Stimulated activated CD4-positive, alpha-beta T cell treated with anti-CD3 and anti-CD28 coated beads, Interleukin-2, amount 100 ng/mL, for 48 hours (primary cell): ENCODE measurements around the gene PRSS50.
"Not testable (repeated sequence)": the region's sequence is repeated elsewhere in the genome, so short reads cannot be mapped to it uniquely, and the experiment has no call there.

Source experiments
- DNase-seq, 2 donors: peaks; one replicate each; pipeline ENCODE4 v3.0.0-alpha.2; 2020

PRSS50 gene

GRCh38 chr3:46717447-46718231 is at the start of gene PRSS50:
PRSS50 (minus strand) TSS chr3:46717869; CDS start chr3:46717824, 45 bp downstream.
- DNase-seq: peak; percentile 34 to 58

DNA sequence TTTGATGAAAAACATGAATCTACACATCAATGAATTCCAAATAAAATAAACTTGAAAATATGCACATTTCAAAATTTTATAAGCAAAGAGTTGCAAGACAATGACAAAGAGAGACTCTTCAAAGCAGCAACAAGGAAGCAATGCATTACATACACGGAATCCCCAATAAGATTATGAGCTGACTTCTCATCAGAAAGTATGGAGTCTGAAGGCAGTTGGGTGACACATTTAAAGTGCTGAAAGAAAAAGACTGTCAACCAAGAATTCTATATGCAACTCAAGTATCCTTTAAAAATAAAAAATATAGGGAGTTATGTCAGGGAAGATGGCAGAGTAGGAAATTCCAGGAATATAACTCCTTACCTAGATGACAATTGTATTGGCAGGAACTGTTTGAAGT is 46.5 kb upstream of the PRSS50 start:
- no peak for DNase-seq

DNA sequence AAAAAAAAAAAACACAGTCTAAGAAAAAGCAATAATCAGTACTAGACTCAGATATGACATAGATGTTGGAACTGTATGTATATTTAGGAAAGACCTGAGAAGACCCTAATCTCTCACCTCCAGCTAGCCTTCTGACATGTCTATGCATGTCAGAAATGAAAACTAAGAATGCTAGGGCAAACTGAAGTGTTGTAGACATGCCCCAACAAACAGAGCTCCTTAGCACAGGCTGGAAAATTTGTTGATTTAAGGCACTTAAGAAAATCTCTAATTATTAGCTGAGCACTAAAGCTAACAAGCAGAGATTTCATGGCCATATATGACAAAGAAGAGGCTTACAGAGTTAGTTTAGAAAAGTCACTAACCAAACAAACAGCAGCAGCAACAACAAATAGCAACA is 45.5 kb upstream of the PRSS50 start:
- DNase-seq: no peak

DNA sequence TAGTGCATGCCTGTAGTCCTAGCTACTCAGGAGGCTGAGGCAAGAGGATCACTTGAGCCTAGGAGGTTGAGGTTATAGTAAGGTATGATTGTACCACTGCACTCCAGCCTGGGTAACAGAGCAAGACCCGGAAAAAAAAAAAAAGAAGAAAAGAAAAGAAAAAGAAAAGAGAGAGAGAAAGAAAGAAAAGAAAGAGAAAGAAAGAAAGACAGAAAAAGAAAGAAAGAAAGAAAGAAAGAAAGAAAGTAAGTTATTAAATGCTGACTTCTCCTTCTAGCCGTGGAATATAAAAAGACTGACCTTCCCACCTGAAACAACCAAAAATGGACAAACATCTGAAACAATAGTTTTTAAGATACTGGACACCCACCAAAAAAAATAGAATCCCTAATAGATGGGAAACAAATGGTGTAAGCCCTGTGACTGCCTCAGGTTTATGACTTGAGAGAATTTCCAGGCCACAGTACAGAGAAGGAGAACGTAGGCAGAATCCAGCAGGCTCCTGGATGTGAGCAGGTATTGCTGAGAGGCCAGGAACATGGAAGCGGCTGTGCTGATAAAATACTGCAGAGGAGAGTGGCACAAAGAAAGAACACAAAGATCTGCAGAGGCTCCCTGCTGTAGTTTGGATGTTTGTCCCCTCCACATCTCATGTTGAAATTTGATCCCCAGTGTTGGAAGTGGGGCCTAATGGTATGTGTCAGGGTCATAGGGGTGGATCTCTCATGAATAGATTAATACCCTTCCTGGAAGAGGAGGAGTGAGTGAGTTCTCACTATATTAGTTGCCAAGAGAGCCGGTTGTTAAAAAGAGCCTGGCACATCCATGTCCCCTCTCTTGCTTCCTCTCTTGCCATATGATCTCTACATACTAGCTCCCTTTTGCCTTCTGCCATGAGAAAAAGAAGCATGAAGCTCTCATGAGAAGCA is 41.8 kb upstream of the PRSS50 start:
- no peak for DNase-seq

DNA sequence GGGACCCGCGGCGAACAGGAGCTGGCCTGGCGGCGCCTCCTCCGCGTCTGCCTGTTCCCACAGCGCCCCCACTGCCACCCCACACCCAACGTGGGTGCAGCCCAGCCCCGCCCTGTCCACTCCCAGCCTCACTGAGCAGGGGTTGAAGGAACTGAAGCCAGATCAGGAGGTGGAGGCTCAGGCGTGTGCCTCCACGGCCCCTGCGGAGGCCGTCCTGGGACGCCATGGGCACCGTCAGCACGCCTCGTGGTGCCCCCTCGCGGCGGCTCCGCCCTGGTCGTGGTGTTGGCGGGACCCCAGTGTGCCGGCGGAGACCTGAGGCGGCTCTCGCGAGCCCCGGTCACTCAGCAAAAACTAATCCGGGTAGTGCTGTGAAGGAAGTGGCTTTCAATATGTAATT is 39.0 kb upstream of the PRSS50 start:
- no peak for DNase-seq

DNA sequence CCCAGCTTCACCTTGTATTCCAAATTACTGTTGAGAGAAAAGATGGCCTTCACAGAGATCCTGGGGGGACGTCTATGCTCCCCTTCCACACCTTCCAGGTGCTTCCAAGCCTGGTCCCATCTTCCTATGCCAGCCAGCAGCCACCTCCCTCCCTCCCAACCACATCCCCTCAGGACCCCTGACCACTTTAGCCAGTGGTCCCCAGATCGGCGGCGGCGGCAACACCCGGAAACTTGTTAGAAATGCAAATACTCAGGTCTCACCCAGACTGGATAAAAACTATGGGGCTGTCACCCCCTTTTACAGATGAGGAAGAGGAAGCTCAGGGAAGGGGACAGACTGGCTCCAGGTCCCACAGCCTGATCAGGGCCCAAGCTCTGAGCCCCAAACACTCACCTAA is 38.0 kb upstream of the PRSS50 start:
- DNase-seq: no peak

DNA sequence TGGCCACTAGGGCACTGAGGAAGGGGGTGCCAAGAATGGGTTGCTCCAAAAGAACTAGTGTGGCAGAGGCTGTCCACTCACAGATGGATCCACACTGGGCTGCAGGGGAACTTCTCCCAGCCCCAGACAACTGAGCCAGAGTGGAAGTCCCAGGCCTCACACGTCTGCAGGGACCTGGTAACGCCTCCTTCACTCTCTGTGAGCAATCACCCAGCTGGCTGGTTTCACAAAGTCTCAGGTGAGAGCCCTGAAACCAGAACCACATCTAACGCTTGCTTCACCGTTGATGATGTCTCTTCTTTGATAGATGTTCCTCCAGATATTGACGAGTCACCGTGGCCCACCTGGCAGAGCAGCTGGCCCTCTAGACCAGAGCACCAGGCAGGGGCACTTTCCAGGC is 35.5 kb upstream of the PRSS50 start:
- peak in 1 of 2 donors; percentile 12 for DNase-seq

- no peak for DNase-seq
These were observed 32.9 kb upstream of the PRSS50 start for GRCh38 chr3:46750555-46751038.

- no peak for DNase-seq
These were observed 31.5 kb upstream of the PRSS50 start for GRCh38 chr3:46749129-46749528.

DNA sequence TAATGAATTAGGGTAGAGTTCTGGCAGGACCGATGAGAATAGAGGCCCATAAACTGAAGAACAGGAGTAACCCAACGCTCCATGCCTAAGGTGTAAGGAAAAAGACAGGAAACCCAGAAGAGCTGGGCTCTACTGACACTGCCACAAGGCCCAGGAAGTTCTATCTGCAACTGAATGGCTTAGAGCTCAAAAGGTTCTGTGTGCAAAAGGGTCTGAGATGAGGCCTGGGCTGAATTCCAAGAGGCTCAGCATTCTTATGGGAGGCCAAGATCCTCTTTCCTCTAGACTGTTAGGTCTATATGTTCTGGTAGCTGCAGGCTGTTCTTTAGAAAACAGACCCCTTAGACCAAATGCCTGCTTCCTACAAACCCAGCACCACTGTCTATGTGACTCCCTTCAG is 30.5 kb upstream of the PRSS50 start:
- DNase-seq: no peak

DNA sequence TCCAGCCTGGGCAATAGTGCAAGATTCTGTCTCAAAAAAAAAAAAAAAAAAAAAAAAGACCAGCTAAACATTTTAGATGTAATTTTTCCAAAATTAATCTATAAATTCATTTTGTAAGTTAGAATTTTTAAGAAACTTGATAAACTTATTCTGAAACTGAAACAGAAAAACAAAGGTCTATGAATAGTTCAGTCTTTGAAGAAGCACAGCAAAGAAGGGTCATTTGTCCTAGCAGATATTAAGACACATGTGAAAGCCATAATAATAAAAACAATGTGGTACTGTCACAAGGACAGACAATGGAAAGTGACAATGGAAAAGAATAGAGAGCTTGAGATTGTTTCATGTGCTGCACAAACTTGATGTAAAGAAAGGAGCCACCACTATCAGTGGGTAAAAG is 29.0 kb upstream of the PRSS50 start:
- no peak for DNase-seq

DNA sequence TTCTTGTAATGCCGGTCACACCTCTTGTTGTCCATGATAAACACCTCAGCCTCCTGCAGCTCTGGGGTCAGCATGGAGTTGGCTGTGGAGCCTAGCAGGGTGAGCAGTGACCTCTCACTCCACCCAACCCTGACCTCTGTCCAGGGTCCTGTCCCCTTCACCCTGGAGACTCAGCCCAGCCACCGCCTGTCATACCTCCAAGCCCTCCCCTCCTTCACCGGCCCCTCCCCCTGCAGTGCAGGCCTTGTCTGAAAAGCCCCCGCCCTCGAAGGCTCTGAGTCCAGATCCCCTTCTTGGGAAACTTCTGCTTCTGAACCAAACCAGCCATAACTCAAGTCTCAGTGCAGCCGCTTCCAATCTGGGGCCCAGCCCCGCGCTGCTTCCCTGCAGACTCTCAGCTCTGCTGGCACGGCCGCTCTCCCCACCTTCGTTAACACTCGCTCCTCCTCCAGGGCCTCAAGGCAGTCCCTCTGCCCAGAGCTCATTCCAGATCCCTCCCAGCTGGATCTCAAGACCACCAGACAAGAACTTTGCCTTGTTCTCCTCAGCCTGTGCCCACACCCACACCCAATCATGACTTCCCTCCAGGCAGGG is 25.4 kb upstream of the PRSS50 start:
- no peak for DNase-seq

DNA sequence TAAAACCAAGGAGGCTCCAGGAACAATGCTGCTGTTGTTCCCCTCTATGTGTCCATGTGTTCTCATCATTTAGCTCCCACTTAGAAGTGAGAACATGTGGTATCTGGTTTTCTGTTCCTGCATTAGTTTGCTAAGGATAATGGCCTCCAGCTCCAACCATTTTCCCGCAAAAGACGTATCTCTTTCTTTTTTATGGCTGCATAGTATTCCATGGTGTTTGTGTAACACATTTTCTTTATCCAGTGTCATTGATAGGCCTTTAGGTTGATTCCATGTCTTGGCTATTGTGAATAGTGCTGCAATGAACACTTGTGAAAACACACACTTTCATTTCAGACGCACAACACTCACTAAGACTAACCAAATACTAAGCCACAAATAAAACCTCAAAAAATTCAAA is 21.9 kb upstream of the PRSS50 start:
- not testable (repeated sequence) for DNase-seq

DNA sequence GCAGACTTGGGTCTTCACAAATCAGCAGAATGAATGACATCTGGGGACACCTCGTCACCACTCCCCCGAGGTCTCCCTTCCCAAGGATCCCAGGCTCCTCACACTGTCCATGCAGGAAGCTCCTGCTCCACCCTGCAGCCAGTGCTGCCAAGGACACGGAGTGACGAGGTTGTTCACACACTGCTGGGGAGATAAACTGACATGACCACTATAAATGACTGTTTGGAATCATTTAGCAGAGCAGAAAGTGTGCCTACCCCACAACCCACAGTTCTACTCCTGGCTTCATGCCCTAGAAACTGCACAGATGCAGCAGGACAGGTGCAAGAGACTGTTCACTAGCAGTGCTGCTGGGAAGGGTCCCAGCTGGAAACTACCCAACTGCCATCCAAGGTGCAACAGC is 19.7 kb upstream of the PRSS50 start:
- DNase-seq: no peak

DNA sequence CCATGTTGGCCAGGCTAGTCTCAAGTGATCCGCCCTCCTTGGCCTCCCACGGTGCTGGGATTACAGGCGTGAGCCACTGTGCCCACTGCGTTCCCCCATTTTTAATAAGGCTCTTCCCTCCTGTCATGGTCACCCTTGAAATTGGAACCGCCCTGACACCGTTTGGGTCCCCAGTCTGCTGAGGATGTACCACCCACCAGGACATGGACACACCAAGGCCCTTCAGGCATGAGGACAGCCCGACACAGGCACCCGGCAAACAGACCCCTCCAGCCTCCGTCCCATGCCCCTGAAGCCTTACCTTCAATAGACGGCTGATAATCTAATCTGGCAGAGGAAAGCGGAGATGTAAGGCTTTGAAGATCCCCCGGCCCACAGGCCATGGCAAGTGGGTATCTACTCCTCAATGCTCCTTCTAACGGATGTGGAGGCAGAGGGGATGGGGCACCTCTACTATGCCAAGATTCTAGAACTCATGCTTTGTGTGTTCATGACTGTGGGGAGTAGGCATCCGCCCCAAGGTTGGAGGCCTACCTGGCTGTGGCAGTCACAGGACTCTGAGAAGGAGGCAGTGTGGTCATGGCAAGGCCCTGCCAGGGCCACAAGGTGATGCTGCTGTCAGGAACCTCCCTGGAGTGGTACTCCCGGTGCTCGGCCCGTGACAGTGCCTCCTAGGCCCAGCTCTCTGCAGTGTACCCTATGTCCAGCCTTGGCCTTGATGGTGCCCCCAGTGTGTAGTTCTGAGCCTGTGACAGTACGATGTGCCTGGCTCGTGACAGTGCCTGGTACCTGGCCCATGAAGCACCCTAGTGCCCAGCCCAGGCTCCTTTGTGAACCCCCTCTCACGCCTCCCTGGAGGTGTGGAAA is 18.6 kb upstream of the PRSS50 start:
- DNase-seq: no peak

DNA sequence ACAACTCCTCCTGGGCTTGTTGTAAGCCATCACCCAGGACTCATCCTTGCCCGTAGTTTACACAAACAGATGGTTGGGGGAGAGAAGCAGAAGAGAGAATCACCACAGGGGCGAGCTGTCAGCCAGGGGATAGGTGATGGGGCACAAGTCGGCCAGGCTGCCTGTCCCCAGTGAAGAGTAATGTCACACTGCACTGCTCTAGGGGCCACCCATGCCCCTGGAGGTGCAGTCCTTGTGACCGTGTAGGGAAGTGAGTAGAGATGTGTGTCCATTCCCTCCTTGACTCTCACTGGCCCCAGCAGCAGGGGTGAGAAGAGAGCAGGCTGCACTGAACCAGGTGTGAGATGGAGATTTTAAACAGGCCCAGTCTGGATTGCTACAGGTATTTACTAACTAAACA is 17.1 kb upstream of the PRSS50 start:
- DNase-seq: no peak

- DNase-seq: no peak
These were observed 15.5 kb upstream of the PRSS50 start for GRCh38 chr3:46733026-46733800.

DNA sequence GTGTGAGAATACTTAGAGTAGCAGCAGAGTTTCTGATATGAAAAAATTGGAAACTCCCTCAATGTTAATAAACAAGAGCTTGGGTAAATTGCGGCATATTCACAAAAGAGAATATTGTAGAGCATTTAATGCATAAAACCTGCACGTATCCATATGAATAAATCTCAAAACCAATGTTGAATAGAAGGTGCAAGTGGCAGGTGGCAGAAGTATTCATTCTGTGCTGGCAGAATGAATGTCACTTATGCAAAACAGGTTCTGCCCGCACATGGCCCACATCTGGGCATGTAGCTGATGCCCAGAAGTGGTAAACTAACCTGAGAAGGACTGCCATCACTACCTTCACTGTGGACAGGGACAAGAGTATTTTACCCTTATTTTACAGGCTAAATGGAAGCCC is 14.1 kb upstream of the PRSS50 start:
- no peak for DNase-seq

GRCh38 chr3:46730819-46731218 is 13.2 kb upstream of the PRSS50 start:
- DNase-seq: no peak

GRCh38 chr3:46729038-46729437 is 11.4 kb upstream of the PRSS50 start:
- DNase-seq: no peak

- DNase-seq: no peak
These were observed 8.1 kb upstream of the PRSS50 start for GRCh38 chr3:46725621-46726314.
